ENCODE measurements around the gene CEP70.

- TF ChIP-seq CTCF (IDR thresholded peaks at IDR 0.05; ENCODE audit: low read depth, low read length) (no peak), POLR2A (IDR thresholded peaks at IDR 0.05; ENCODE audit: extremely low read depth, insufficient read length) (no peak), MYC (IDR thresholded peaks at IDR 0.05; ENCODE audit: low read depth, low read length) (no peak)
- TF ChIP-seq, protein P1, sequence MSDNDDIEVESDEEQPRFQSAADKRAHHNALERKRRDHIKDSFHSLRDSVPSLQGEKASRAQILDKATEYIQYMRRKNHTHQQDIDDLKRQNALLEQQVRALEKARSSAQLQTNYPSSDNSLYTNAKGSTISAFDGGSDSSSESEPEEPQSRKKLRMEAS (IDR thresholded peaks at IDR 0.05; ENCODE audit: low read depth, low read length): no peak
These were observed 125.6 kb downstream of the CEP70 start for GRCh38 chr3:138468451-138468850.
